AG09309 (cell line): ENCODE results near the gene KCTD1.

Experiments
- DNase-seq: peaks from one replicate; pipeline ENCODE4 v3.0.0-alpha.2; 2010; ENCODE audit warnings: low read depth
- H3K4me3 ChIP-seq: 2 replicates; pipeline ENCODE4 v1.5.1; 2011; ENCODE audit warnings: mild to moderate bottlenecking, low read depth, low read length, moderate library complexity; ENCODE audit not compliant: control insufficient read depth
- TF ChIP-seq, protein P1 (sequence below): IDR thresholded peaks from 2 replicates; pipeline ENCODE4 v1.5.1; 2011; ENCODE audit warnings: mild to moderate bottlenecking, low read depth, low read length, inconsistent platforms; ENCODE audit not compliant: insufficient read depth, control insufficient read depth; ENCODE audit errors: missing control alignments

Gene KCTD1

GRCh38 chr18:26489191-26489590 lies 59.2 kb downstream of the KCTD1 start:
- TF ChIP-seq, protein P1, sequence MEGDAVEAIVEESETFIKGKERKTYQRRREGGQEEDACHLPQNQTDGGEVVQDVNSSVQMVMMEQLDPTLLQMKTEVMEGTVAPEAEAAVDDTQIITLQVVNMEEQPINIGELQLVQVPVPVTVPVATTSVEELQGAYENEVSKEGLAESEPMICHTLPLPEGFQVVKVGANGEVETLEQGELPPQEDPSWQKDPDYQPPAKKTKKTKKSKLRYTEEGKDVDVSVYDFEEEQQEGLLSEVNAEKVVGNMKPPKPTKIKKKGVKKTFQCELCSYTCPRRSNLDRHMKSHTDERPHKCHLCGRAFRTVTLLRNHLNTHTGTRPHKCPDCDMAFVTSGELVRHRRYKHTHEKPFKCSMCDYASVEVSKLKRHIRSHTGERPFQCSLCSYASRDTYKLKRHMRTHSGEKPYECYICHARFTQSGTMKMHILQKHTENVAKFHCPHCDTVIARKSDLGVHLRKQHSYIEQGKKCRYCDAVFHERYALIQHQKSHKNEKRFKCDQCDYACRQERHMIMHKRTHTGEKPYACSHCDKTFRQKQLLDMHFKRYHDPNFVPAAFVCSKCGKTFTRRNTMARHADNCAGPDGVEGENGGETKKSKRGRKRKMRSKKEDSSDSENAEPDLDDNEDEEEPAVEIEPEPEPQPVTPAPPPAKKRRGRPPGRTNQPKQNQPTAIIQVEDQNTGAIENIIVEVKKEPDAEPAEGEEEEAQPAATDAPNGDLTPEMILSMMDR, result no peak
- H3K4me3 ChIP-seq, result no peak overlapping the region
- DNase-seq, result no peak

- no peak overlapping the region for H3K4me3 ChIP-seq
- TF ChIP-seq, protein P1, result no peak
- DNase-seq, result no peak
These were observed 59.8 kb downstream of the KCTD1 start for GRCh38 chr18:26488417-26489009.

GRCh38 chr18:26487437-26487836 lies 60.9 kb downstream of the KCTD1 start:
- DNase-seq, result no peak
- no peak overlapping the region for H3K4me3 ChIP-seq
- TF ChIP-seq, protein P1, result no peak

GRCh38 chr18:26483633-26484032 lies 64.7 kb downstream of the KCTD1 start:
- H3K4me3 ChIP-seq, result no peak overlapping the region
- TF ChIP-seq, protein P1, result no peak
- DNase-seq, result no peak

DNA sequence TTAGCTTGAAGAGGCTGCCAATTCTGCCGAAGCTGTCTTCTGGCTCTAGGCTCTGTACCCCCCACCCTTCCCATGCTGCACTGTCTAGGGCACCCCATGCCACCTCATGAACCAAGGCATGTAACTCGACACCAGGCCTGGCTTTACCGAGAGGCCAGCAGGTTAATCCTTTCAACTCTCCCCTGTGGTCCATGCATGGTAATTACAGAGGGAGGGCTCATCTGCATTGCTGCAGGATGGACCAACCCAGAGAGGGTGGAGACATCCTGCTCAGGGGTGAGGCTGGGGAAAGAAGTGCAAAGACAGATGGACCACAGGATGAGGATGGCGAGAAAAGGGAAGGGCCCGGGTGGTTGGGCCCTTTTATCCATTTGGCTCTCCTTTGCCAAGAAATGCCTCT lies 65.8 kb downstream of the KCTD1 start:
- H3K4me3 ChIP-seq, result no peak overlapping the region
- TF ChIP-seq, protein P1, result no peak
- DNase-seq, result no peak

DNA sequence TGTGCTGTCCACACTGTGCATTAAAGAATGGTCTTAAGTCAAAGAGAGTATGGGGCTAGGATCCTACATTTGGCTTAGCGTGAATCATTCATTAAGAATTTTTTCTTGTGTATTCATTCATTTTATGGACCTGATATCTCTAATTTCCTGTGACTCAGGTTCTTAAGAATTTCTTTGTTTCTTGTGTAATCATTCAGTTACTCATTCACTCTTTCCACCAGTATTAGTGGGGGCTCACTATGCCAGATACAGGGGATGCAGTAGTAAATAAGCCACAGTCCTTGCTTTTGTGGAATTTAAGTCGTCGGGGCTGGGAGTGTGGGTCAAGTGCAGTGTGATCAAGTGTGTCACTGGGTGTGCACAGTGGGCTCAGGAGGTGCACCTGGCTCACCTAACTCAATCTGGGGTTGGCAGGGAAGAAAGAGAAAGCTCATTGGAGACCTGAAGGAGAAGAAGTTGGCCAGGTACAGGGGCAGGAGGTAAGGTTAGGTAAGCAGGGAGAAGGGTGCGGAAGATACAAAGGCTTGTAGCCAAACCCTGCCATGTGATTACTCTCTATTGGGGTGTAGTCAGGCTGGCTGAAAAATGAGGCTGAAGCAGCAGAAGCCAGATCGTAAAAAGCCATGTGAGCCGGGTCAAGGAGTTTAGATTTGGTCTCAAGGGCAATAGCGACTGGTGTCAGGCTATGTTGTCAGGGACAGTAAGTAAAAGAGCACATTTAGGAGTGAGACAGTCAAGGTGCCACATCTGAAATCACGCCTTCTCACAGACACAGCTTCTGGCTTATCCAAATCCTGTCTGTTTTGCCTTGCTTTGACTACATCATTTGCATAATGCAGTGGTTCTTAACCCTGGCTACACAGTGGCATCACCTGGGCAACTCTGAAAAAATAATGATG lies 67.2 kb downstream of the KCTD1 start:
- DNase-seq, result peak; percentile 93
- H3K4me3 ChIP-seq, result no peak overlapping the region
- TF ChIP-seq, protein P1, result no peak
